ENCODE measurements around the gene CCDC174.

- TF ChIP-seq, protein P1, sequence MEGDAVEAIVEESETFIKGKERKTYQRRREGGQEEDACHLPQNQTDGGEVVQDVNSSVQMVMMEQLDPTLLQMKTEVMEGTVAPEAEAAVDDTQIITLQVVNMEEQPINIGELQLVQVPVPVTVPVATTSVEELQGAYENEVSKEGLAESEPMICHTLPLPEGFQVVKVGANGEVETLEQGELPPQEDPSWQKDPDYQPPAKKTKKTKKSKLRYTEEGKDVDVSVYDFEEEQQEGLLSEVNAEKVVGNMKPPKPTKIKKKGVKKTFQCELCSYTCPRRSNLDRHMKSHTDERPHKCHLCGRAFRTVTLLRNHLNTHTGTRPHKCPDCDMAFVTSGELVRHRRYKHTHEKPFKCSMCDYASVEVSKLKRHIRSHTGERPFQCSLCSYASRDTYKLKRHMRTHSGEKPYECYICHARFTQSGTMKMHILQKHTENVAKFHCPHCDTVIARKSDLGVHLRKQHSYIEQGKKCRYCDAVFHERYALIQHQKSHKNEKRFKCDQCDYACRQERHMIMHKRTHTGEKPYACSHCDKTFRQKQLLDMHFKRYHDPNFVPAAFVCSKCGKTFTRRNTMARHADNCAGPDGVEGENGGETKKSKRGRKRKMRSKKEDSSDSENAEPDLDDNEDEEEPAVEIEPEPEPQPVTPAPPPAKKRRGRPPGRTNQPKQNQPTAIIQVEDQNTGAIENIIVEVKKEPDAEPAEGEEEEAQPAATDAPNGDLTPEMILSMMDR (IDR thresholded peaks at IDR 0.05), result no peak
- no peak for TF ChIP-seq POLR2A (IDR thresholded peaks at IDR 0.05)
Measured at GRCh38 chr3:14650193-14650592, 1.4 kb upstream of the CCDC174 start.

Data from thyroid gland (tissue), 4 donors.